ENCODE results near the gene POLR2C. TPM values are rescaled to one million over a fixed set of nuclear protein-coding genes. Genes with fewer than 3 reads are reported as not detected.

POLR2C gene
- total RNA-seq, 4 donors from 2014 or later = 82.4 to 89.4 (median 85.4) TPM

GRCh38 chr16:57508035-57508425, 45.6 kb downstream of the POLR2C start:
- ATAC-seq (ENCODE audit: low FRiP score) (no peak), DNase-seq (ENCODE audit: low spot score) (no peak)
- no peak for TF ChIP-seq CTCF (IDR thresholded peaks at IDR 0.05)

- no peak for ATAC-seq (ENCODE audit: low FRiP score)
- DNase-seq (ENCODE audit: low spot score) = no peak
These were observed 46.9 kb downstream of the POLR2C start for GRCh38 chr16:57509231-57509923.

GRCh38 chr16:57510016-57510871, 47.8 kb downstream of the POLR2C start:
- DNase-seq (ENCODE audit: low spot score) = no peak
- no peak for TF ChIP-seq CTCF (IDR thresholded peaks at IDR 0.05)
- no peak for ATAC-seq (ENCODE audit: low FRiP score)

More at GRCh38 chr16:57509231-57509923, 46.9 kb downstream of the POLR2C start:
- no peak for TF ChIP-seq CTCF (IDR thresholded peaks at IDR 0.05)

- no peak for TF ChIP-seq CTCF (IDR thresholded peaks at IDR 0.05)
- ATAC-seq (ENCODE audit: low FRiP score) = no peak
- DNase-seq (ENCODE audit: low spot score) = no peak
These were observed 50.0 kb downstream of the POLR2C start for GRCh38 chr16:57512296-57513001.

GRCh38 chr16:57513371-57514102, 51.1 kb downstream of the POLR2C start:
- ATAC-seq (ENCODE audit: low FRiP score) (no peak), DNase-seq (ENCODE audit: low spot score) (no peak)
- TF ChIP-seq CTCF (IDR thresholded peaks at IDR 0.05) = no peak

- TF ChIP-seq CTCF (IDR thresholded peaks at IDR 0.05) = no peak
- DNase-seq (ENCODE audit: low spot score) = no peak
- ATAC-seq (ENCODE audit: low FRiP score) = no peak
These were observed 51.9 kb downstream of the POLR2C start for GRCh38 chr16:57514371-57514770.
